Nephron progenitor cell (in vitro differentiated cells): ENCODE results near the gene SLC25A30.

ENCODE experiments used
- DNase-seq: peaks from one replicate; pipeline ENCODE4 v3.0.0; 2021
- H3K27ac Mint-ChIP-seq: 2 replicates; pipeline ENCODE4 v1.8.0; 2021; ENCODE audit warnings: mild to moderate bottlenecking, moderate library complexity, mixed read lengths
- H3K27me3 Mint-ChIP-seq: 2 replicates; pipeline ENCODE4 v1.8.0; 2021; ENCODE audit warnings: mild to moderate bottlenecking, low read depth, mixed read lengths; ENCODE audit not compliant: poor library complexity
- H3K36me3 Mint-ChIP-seq: 2 replicates; pipeline ENCODE4 v1.8.0; 2021; ENCODE audit warnings: low read depth, mixed read lengths
- H3K4me1 Mint-ChIP-seq: 2 replicates; pipeline ENCODE4 v1.8.0; 2021; ENCODE audit warnings: mixed read lengths
- H3K4me3 Mint-ChIP-seq: 2 replicates; pipeline ENCODE4 v1.8.0; 2021; ENCODE audit warnings: mild to moderate bottlenecking, moderate library complexity, mixed read lengths
- H3K9me3 Mint-ChIP-seq: 2 replicates; pipeline ENCODE4 v1.8.0; 2021; ENCODE audit warnings: mild to moderate bottlenecking, moderate library complexity, mixed read lengths
- CTCF ChIP-seq: fragments of 200-600 bp; sonication (generic); IDR thresholded peaks from 2 replicates; pipeline ENCODE4 v1.5.0; 2021; ENCODE audit warnings: antibody characterized with exemption

SLC25A30 gene

GRCh38 chr13:45416516-45417128 lies 1.6 kb downstream of the SLC25A30 start:
- H3K4me3 Mint-ChIP-seq = peak overlapping the region; percentile 87
- H3K27ac Mint-ChIP-seq = no peak overlapping the region
- no peak for DNase-seq
- H3K36me3 Mint-ChIP-seq = peaks cover 1% of the 10 kb centered on the region
- peaks cover 37% of the 10 kb centered on the region for H3K4me1 Mint-ChIP-seq
- no peak for TF ChIP-seq CTCF
- no peaks in the 10 kb centered on the region for H3K9me3 Mint-ChIP-seq
- H3K27me3 Mint-ChIP-seq = peaks cover 16% of the 10 kb centered on the region

- DNase-seq = no peak
- H3K4me1 Mint-ChIP-seq = peaks cover 43% of the 10 kb centered on the region
- H3K4me3 Mint-ChIP-seq = no peak overlapping the region
- TF ChIP-seq CTCF = no peak
- H3K36me3 Mint-ChIP-seq = peaks cover 9% of the 10 kb centered on the region
- H3K27me3 Mint-ChIP-seq = peaks cover 13% of the 10 kb centered on the region
- H3K9me3 Mint-ChIP-seq = no peaks in the 10 kb centered on the region
- H3K27ac Mint-ChIP-seq = peak overlapping the region; percentile 82
These were observed 3.1 kb downstream of the SLC25A30 start for GRCh38 chr13:45415112-45415511.

- Mint-ChIP-seq H3K9me3 (no peaks in the 10 kb centered on the region), H3K27ac (no peak overlapping the region), H3K36me3 (peaks cover 16% of the 10 kb centered on the region), H3K27me3 (peaks cover 12% of the 10 kb centered on the region), H3K4me1 (peaks cover 43% of the 10 kb centered on the region), H3K4me3 (no peak overlapping the region)
- DNase-seq = no peak
- TF ChIP-seq CTCF = no peak
These were observed 4.3 kb downstream of the SLC25A30 start for GRCh38 chr13:45413826-45414307.

GRCh38 chr13:45412274-45413049 lies 5.7 kb downstream of the SLC25A30 start:
- no peak for DNase-seq
- Mint-ChIP-seq H3K27ac (peak overlapping the region; percentile 44), H3K4me3 (no peak overlapping the region), H3K36me3 (peaks cover 29% of the 10 kb centered on the region), H3K27me3 (peaks cover 8% of the 10 kb centered on the region), H3K4me1 (peaks cover 37% of the 10 kb centered on the region), H3K9me3 (no peaks in the 10 kb centered on the region)
- TF ChIP-seq CTCF = no peak

GRCh38 chr13:45411631-45412030 lies 6.5 kb downstream of the SLC25A30 start:
- Mint-ChIP-seq H3K27me3 (no peaks in the 10 kb centered on the region), H3K27ac (peak overlapping the region; percentile 20)
- no peak for TF ChIP-seq CTCF

More at GRCh38 chr13:45411631-45412030, 6.5 kb downstream of the SLC25A30 start:
- H3K36me3 Mint-ChIP-seq = peaks cover 33% of the 10 kb centered on the region
- H3K4me3 Mint-ChIP-seq = no peak overlapping the region
- H3K4me1 Mint-ChIP-seq = peaks cover 29% of the 10 kb centered on the region
- DNase-seq = no peak
- no peaks in the 10 kb centered on the region for H3K9me3 Mint-ChIP-seq
